Smooth muscle cell (in vitro differentiated cells): Measurements from ENCODE around the gene NGDN. TPM values are rescaled to one million over a fixed set of nuclear protein-coding genes. Genes with fewer than 3 reads are reported as not detected.

Experiments used
- DNase-seq: peaks from one replicate; lab custom pipeline; 2025; ENCODE audit not compliant: unreplicated experiment; lab: John Stamatoyannopoulos, UW
- H2AFZ ChIP-seq: fragments of 200-600 bp; sonication (generic); 2 replicates; pipeline ENCODE4 v1.6.0; 2016; ENCODE audit warnings: antibody characterized with exemption, low read depth, mild to moderate bottlenecking
- H3F3A ChIP-seq: fragments of 200-600 bp; sonication (generic); 2 replicates; pipeline ENCODE4 v1.6.0; 2017; ENCODE audit warnings: antibody characterized with exemption, low read depth
- H3K27ac ChIP-seq: fragments of 200-600 bp; sonication (generic); 2 replicates; pipeline ENCODE4 v1.5.1; 2016; ENCODE audit warnings: low read depth, mild to moderate bottlenecking
- H3K27me3 ChIP-seq: fragments of 200-600 bp; sonication (generic); 2 replicates; pipeline ENCODE4 v1.6.1; 2016; ENCODE audit warnings: low read depth, mild to moderate bottlenecking
- H3K36me3 ChIP-seq: fragments of 200-600 bp; sonication (generic); 2 replicates; pipeline ENCODE4 v1.5.1; 2016; ENCODE audit warnings: low read depth
- H3K4me1 ChIP-seq: fragments of 200-600 bp; sonication (generic); 2 replicates; pipeline ENCODE4 v1.5.1; 2016; ENCODE audit warnings: low read depth
- H3K4me2 ChIP-seq: fragments of 200-600 bp; sonication (generic); 2 replicates; pipeline ENCODE4 v1.6.0; 2016; ENCODE audit warnings: mild to moderate bottlenecking
- H3K4me3 ChIP-seq: fragments of 200-600 bp; sonication (generic); 2 replicates; pipeline ENCODE4 v1.5.1; 2016; ENCODE audit warnings: mild to moderate bottlenecking
- H3K79me2 ChIP-seq: fragments of 200-600 bp; sonication (generic); 2 replicates; pipeline ENCODE4 v1.6.0; 2016; ENCODE audit warnings: low read depth, mild to moderate bottlenecking
- H3K9ac ChIP-seq: fragments of 200-600 bp; sonication (generic); 2 replicates; pipeline ENCODE4 v1.6.0; 2016; ENCODE audit warnings: low read depth
- H3K9me3 ChIP-seq: fragments of 200-600 bp; sonication (generic); replicated peaks from 2 replicates; pipeline ENCODE4 v1.5.1; 2016; ENCODE audit warnings: low read depth
- H4K20me1 ChIP-seq: fragments of 200-600 bp; sonication (generic); 2 replicates; pipeline ENCODE4 v1.6.0; 2016; ENCODE audit warnings: low read depth
- WGBS: methylation state at CpG from one replicate; pipeline ENCODE4 v1.1.7; 2016; ENCODE audit warnings: low lambda C conversion rate; 5-methylcytosine and 5-hydroxymethylcytosine counted together
- polyA plus RNA-seq: library from polyadenylated mRNA; unstranded; fragments of >200 nt; fragmentation: Nextera tagmentation; extraction: Ambion mirVana; gene quantifications from 2 replicates; pipeline ENCODE4 v1.2.1, GENCODE V29; 2016
- total RNA-seq: library from RNA; depleted of rRNA; stranded (reverse); fragments of >200 nt; gene quantifications from 2 replicates; pipeline ENCODE4 v1.2.3, GENCODE V29; 2014
- TF ChIP-seq, protein P1 (sequence below): fragments of 200-600 bp; sonication (generic); IDR thresholded peaks from 2 replicates; pipeline ENCODE4 v1.5.1; 2017; ENCODE audit warnings: borderline replicate concordance, mild to moderate bottlenecking, antibody characterized with exemption; ENCODE audit not compliant: insufficient read depth, poor library complexity, severe bottlenecking

The NGDN gene
- total and polyA plus RNA-seq, 2 experiments from 2014 or later: 52.0 to 58.0 TPM

DNA sequence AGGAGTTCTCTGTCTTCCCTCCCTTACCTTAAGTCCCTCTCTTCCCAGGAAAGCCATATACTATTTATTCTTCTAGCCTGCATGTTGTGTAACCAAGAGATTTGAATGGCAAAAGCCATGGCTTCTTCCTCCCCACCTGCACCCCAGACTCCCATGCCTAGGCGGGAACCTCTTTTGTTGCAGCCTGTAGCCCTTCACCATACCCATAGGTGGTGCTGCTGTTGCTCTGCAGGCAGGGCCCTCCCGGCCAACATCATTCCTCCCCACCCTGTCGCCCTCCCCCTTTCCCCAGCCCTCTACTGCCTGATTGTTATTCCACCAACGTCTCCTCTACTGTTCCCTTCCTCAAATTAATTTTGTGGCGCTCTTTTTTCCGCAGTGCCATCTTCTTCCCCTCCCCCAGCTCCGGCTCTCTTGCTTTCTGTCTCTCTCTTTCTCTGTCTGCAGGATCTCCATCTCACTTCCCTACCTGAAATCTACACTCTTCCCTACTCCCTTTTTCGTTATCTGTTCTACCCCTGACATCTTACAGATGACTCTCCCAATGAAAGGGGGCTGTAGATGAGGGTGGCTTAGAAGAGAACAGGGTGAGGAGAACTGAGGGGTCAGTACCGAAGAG is 13.8 kb downstream of the NGDN start:
- Histone ChIP-seq H3K4me1 (peaks cover 20% of the 10 kb centered on the region), H3K4me3 (no peak overlapping the region), H3K9me3 (no peaks in the 10 kb centered on the region), H3K9ac (no peak overlapping the region), H3K36me3 (no peaks in the 10 kb centered on the region), H3F3A (no peaks in the 10 kb centered on the region), H4K20me1 (peaks cover 42% of the 10 kb centered on the region), H3K4me2 (no peak overlapping the region), H3K79me2 (no peaks in the 10 kb centered on the region), H3K27me3 (no peaks in the 10 kb centered on the region), H3K27ac (no peak overlapping the region), H2AFZ (no peak overlapping the region)
- TF ChIP-seq, protein P1, sequence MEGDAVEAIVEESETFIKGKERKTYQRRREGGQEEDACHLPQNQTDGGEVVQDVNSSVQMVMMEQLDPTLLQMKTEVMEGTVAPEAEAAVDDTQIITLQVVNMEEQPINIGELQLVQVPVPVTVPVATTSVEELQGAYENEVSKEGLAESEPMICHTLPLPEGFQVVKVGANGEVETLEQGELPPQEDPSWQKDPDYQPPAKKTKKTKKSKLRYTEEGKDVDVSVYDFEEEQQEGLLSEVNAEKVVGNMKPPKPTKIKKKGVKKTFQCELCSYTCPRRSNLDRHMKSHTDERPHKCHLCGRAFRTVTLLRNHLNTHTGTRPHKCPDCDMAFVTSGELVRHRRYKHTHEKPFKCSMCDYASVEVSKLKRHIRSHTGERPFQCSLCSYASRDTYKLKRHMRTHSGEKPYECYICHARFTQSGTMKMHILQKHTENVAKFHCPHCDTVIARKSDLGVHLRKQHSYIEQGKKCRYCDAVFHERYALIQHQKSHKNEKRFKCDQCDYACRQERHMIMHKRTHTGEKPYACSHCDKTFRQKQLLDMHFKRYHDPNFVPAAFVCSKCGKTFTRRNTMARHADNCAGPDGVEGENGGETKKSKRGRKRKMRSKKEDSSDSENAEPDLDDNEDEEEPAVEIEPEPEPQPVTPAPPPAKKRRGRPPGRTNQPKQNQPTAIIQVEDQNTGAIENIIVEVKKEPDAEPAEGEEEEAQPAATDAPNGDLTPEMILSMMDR: peak; percentile 28
- DNase-seq: no peak
- 40% methylated on average over 9 of the region's 9 CpGs for WGBS

DNA sequence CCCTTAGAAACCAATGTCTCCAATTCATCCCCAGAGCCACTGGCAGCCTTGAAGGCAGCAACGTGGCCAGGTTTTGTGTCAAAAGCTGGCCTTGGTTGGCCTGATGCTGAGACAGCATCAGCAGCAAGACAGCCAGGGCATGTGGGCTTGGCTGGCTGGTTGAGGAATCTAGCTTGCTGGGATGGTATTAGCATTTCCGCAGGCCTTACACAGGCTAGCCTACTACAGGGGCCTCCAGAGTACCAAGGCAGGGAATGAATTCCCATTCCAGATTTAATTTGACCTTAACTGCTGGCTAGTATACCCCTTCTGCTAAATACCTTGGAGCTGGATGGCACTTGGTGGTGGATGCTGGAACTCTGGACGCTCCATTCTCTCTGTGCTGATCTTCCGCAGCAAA is 15.8 kb downstream of the NGDN start:
- WGBS: 78% methylated on average over 4 of the region's 4 CpGs
- Histone ChIP-seq H2AFZ (no peak overlapping the region), H3K27ac (no peak overlapping the region), H3K27me3 (no peaks in the 10 kb centered on the region), H3F3A (no peaks in the 10 kb centered on the region), H4K20me1 (peaks cover 30% of the 10 kb centered on the region), H3K9ac (no peak overlapping the region), H3K4me1 (peaks cover 20% of the 10 kb centered on the region), H3K9me3 (no peaks in the 10 kb centered on the region), H3K4me3 (no peak overlapping the region), H3K4me2 (no peak overlapping the region), H3K79me2 (no peaks in the 10 kb centered on the region), H3K36me3 (no peaks in the 10 kb centered on the region)
- DNase-seq: no peak
- TF ChIP-seq, protein P1: no peak

- Histone ChIP-seq H3K79me2 (no peaks in the 10 kb centered on the region), H3K4me2 (no peak overlapping the region), H3K27ac (no peak overlapping the region), H3K4me3 (no peak overlapping the region), H3K27me3 (no peaks in the 10 kb centered on the region), H3F3A (no peaks in the 10 kb centered on the region), H3K36me3 (no peaks in the 10 kb centered on the region), H3K9me3 (no peaks in the 10 kb centered on the region), H2AFZ (no peak overlapping the region), H3K9ac (no peak overlapping the region), H3K4me1 (peaks cover 20% of the 10 kb centered on the region), H4K20me1 (peaks cover 23% of the 10 kb centered on the region)
- 92% methylated on average over 2 of the region's 2 CpGs for WGBS
- TF ChIP-seq, protein P1: no peak
- no peak for DNase-seq
Observed at GRCh38 chr14:23486036-23486435, 16.5 kb downstream of the NGDN start.

DNA sequence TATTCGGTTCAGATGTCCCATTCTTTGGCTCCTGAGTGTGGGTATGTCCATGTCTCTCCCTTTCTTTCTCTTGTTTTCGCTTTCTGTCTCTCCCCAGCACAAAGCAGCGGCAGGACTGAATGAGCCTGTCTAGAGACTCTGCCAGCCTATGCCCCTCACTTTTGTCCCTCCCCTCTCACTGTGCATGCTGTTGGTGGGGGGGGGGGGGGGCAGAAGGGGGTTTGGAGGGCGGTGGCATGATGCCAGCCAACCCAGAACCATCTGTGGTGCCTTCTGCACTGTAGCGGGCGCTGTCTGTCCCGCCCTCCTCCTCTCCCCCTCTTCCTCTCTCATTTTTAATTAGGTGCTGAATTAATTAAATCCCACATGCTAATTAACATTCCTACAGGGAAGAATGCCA is 17.7 kb downstream of the NGDN start:
- DNase-seq: no peak
- no peaks in the 10 kb centered on the region for H3K27me3 ChIP-seq
- no peaks in the 10 kb centered on the region for H3K9me3 ChIP-seq
- no peak overlapping the region for H3K4me2 ChIP-seq
- no peak overlapping the region for H3K27ac ChIP-seq
- H3K9ac ChIP-seq: no peak overlapping the region
- WGBS: 85% methylated on average over 7 of the region's 7 CpGs
- peaks cover 18% of the 10 kb centered on the region for H3K4me1 ChIP-seq
- H3K79me2 ChIP-seq: no peaks in the 10 kb centered on the region
- no peak overlapping the region for H3K4me3 ChIP-seq
- peaks cover 11% of the 10 kb centered on the region for H4K20me1 ChIP-seq
- TF ChIP-seq, protein P1: no peak
- no peaks in the 10 kb centered on the region for H3K36me3 ChIP-seq
- peaks cover 3% of the 10 kb centered on the region for H3F3A ChIP-seq
- H2AFZ ChIP-seq: no peak overlapping the region
